ENCODE measurements around the gene PRIM2.
"Not testable (repeated sequence)": the region's sequence is repeated elsewhere in the genome, so short reads cannot be mapped to it uniquely, and the experiment has no call there.

Gene PRIM2

DNA sequence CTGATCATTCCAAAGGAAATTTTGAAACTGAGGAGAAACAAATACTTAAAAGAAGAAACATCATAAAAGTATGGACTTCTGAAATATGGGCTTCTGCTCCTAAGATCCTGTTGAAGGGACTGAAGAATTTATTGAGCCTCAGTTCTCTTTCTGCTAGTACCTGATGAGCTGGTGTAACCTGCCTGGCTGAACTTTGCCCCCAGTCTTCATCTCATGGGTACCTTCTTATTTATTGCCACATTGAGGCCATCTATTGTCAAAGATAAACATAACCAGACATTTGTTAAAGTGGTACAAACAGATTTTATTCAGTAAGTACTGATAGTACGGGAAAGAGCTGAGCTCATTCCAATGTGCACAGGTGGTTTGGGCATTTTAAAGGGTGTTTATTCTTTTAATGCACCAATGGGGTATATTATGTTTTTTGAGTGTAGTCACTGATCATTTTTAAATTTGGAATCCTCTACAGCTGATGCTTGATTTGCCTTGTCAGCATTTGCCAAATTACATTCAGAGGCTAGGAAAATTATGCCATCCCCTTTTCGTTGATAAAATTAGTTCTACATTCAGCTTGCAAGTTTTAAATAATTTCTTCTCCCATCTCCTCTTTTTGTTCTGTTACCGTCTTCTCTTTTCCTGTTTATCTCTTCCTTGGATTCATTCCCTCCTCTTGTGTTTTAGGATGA is 118.2 kb downstream of the PRIM2 start:
- Histone ChIP-seq H3F3A (ENCODE audit: low read depth) (no peaks in the 10 kb centered on the region), H3K9me2 (replicated peaks; ENCODE audit: low read depth, low read length) (no peaks in the 10 kb centered on the region), H3K4me3 (ENCODE audit: low read length, poor library complexity, severe bottlenecking) (no peak overlapping the region), H3K27me3 (ENCODE audit: insufficient read depth, low read length, poor library complexity, severe bottlenecking) (no peaks in the 10 kb centered on the region), H3K9ac (ENCODE audit: low read depth, low read length, poor library complexity, severe bottlenecking) (no peak overlapping the region), H3K79me2 (ENCODE audit: insufficient read depth, low read length) (peaks cover 11% of the 10 kb centered on the region; the same call in 1 of the 2 replicates), H4K20me1 (ENCODE audit: insufficient read depth, low read length, poor library complexity, severe bottlenecking) (no peaks in the 10 kb centered on the region), H3K9me3 (ENCODE audit: insufficient read depth, low read depth, low read length) (no peaks in the 10 kb centered on the region), H2AFZ (ENCODE audit: low read length) (no peak overlapping the region), H3K4me1 (ENCODE audit: insufficient read depth, low read length, poor library complexity, severe bottlenecking) (peaks cover 64% of the 10 kb centered on the region), H3K4me2 (ENCODE audit: low read depth, low read length, poor library complexity, severe bottlenecking) (peak overlapping the region; percentile 5), H3K36me3 (ENCODE audit: insufficient read depth, low read length) (no peaks in the 10 kb centered on the region)
- no peak for TF ChIP-seq CTCF (conservative IDR thresholded peaks at IDR 0.05; ENCODE audit: low read length)
- TF ChIP-seq EZH2phosphoT487 (IDR thresholded peaks at IDR 0.05; ENCODE audit: borderline replicate concordance), result no peak

- not testable (repeated sequence) for H3K4me3 ChIP-seq (ENCODE audit: low read length, poor library complexity, severe bottlenecking); H3K9ac ChIP-seq (ENCODE audit: low read depth, low read length, poor library complexity, severe bottlenecking); H3K4me2 ChIP-seq (ENCODE audit: low read depth, low read length, poor library complexity, severe bottlenecking); H3K36me3 ChIP-seq (ENCODE audit: insufficient read depth, low read length); H2AFZ ChIP-seq (ENCODE audit: low read length); H3K9me3 ChIP-seq (ENCODE audit: insufficient read depth, low read depth, low read length); H3K27me3 ChIP-seq (ENCODE audit: insufficient read depth, low read length, poor library complexity, severe bottlenecking); H3K79me2 ChIP-seq (ENCODE audit: insufficient read depth, low read length); H3F3A ChIP-seq (ENCODE audit: low read depth); H3K9me2 ChIP-seq (replicated peaks; ENCODE audit: low read depth, low read length); H4K20me1 ChIP-seq (ENCODE audit: insufficient read depth, low read length, poor library complexity, severe bottlenecking)
- H3K4me1 ChIP-seq (ENCODE audit: insufficient read depth, low read length, poor library complexity, severe bottlenecking), result peaks cover 37% of the 10 kb centered on the region
Measured at GRCh38 chr6:57440735-57441134, 123.3 kb downstream of the PRIM2 start.

- H3K4me3 ChIP-seq (ENCODE audit: low read length, poor library complexity, severe bottlenecking); H2AFZ ChIP-seq (ENCODE audit: low read length); H3F3A ChIP-seq (ENCODE audit: low read depth); H3K4me2 ChIP-seq (ENCODE audit: low read depth, low read length, poor library complexity, severe bottlenecking); H3K9ac ChIP-seq (ENCODE audit: low read depth, low read length, poor library complexity, severe bottlenecking); H3K36me3 ChIP-seq (ENCODE audit: insufficient read depth, low read length); H3K9me2 ChIP-seq (replicated peaks; ENCODE audit: low read depth, low read length); H3K9me3 ChIP-seq (ENCODE audit: insufficient read depth, low read depth, low read length); H3K27me3 ChIP-seq (ENCODE audit: insufficient read depth, low read length, poor library complexity, severe bottlenecking); H4K20me1 ChIP-seq (ENCODE audit: insufficient read depth, low read length, poor library complexity, severe bottlenecking): not testable (repeated sequence)
- Histone ChIP-seq H3K4me1 (ENCODE audit: insufficient read depth, low read length, poor library complexity, severe bottlenecking) (peaks cover 34% of the 10 kb centered on the region), H3K79me2 (ENCODE audit: insufficient read depth, low read length) (peaks cover 11% of the 10 kb centered on the region; the same call in 1 of the 2 replicates)
Measured at GRCh38 chr6:57442133-57442532, 124.7 kb downstream of the PRIM2 start.

DNA sequence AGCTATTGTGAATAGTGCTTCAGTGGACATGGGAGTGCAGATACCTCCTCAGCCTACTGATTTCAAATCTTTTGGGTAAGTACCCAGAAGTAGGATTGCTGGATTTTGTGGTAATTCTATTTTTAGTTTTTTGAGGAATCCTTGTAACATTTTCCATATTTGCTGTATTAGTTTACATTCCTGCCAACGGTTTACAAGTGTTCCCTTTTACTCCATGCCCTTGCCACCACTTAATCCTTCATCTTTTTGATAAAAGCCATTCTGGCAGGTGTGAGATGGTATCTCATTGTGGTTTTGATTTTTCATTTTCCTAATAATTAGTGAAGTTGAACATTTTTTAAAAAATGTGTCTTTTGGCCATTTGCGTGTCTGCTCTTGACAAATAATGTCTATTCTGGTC is 125.8 kb downstream of the PRIM2 start:
- not testable (repeated sequence) for H3K4me3 ChIP-seq (ENCODE audit: low read length, poor library complexity, severe bottlenecking); H3K27me3 ChIP-seq (ENCODE audit: insufficient read depth, low read length, poor library complexity, severe bottlenecking); H3K9me2 ChIP-seq (replicated peaks; ENCODE audit: low read depth, low read length); H3K9ac ChIP-seq (ENCODE audit: low read depth, low read length, poor library complexity, severe bottlenecking); H2AFZ ChIP-seq (ENCODE audit: low read length); H3K36me3 ChIP-seq (ENCODE audit: insufficient read depth, low read length); H3K9me3 ChIP-seq (ENCODE audit: insufficient read depth, low read depth, low read length); H3F3A ChIP-seq (ENCODE audit: low read depth); H4K20me1 ChIP-seq (ENCODE audit: insufficient read depth, low read length, poor library complexity, severe bottlenecking); H3K4me2 ChIP-seq (ENCODE audit: low read depth, low read length, poor library complexity, severe bottlenecking)
- Histone ChIP-seq H3K79me2 (ENCODE audit: insufficient read depth, low read length) (peaks cover 11% of the 10 kb centered on the region; the same call in 1 of the 2 replicates), H3K4me1 (ENCODE audit: insufficient read depth, low read length, poor library complexity, severe bottlenecking) (peaks cover 29% of the 10 kb centered on the region)

DNA sequence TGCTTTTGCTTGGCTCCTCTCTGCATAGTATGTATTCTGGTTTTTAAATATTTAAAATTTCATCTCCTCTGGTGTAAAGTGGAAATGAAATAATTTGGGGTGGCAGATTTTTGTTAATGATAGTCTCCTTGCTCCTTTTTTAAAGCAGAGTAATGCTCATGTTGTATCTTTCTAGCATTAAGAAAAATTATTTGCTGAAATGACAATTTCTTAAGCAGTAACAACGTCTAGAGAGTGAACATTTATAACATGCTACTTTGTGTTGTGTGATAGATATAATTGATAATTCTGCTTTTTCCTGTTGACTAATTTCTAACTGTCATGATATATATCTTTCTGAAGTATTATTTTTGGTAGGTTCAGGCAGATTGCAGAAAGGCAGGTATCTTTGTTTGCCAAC is 127.4 kb downstream of the PRIM2 start:
- H2AFZ ChIP-seq (ENCODE audit: low read length); H3K9ac ChIP-seq (ENCODE audit: low read depth, low read length, poor library complexity, severe bottlenecking); H4K20me1 ChIP-seq (ENCODE audit: insufficient read depth, low read length, poor library complexity, severe bottlenecking); H3F3A ChIP-seq (ENCODE audit: low read depth); H3K36me3 ChIP-seq (ENCODE audit: insufficient read depth, low read length); H3K9me2 ChIP-seq (replicated peaks; ENCODE audit: low read depth, low read length); H3K27me3 ChIP-seq (ENCODE audit: insufficient read depth, low read length, poor library complexity, severe bottlenecking); H3K4me2 ChIP-seq (ENCODE audit: low read depth, low read length, poor library complexity, severe bottlenecking); H3K9me3 ChIP-seq (ENCODE audit: insufficient read depth, low read depth, low read length); H3K4me3 ChIP-seq (ENCODE audit: low read length, poor library complexity, severe bottlenecking): not testable (repeated sequence)
- H3K79me2 ChIP-seq (ENCODE audit: insufficient read depth, low read length), result peaks cover 11% of the 10 kb centered on the region; the same call in 1 of the 2 replicates
- peaks cover 26% of the 10 kb centered on the region for H3K4me1 ChIP-seq (ENCODE audit: insufficient read depth, low read length, poor library complexity, severe bottlenecking)

DNA sequence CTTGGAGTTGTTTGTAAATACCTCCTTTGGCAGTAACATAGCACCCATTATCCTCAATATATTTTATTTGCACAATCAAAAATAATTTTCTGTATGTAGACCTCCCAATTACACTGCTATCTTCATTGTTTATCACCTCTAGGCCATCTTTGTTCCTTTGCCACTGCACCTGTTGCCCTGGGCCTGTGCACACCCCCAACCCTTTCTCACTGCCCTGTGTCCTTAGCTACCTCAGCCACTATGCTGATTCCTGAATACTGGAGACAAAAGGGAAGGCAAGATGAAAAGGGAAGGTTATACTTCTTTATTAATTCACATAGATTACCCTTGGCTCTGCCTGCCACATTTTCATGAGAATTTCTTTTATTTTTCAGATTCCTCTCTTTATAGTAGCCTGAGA is 127.9 kb downstream of the PRIM2 start:
- H3F3A ChIP-seq (ENCODE audit: low read depth); H4K20me1 ChIP-seq (ENCODE audit: insufficient read depth, low read length, poor library complexity, severe bottlenecking); H3K9me3 ChIP-seq (ENCODE audit: insufficient read depth, low read depth, low read length); H3K9ac ChIP-seq (ENCODE audit: low read depth, low read length, poor library complexity, severe bottlenecking); H3K9me2 ChIP-seq (replicated peaks; ENCODE audit: low read depth, low read length); H2AFZ ChIP-seq (ENCODE audit: low read length); H3K4me2 ChIP-seq (ENCODE audit: low read depth, low read length, poor library complexity, severe bottlenecking); H3K27me3 ChIP-seq (ENCODE audit: insufficient read depth, low read length, poor library complexity, severe bottlenecking); H3K36me3 ChIP-seq (ENCODE audit: insufficient read depth, low read length); H3K4me3 ChIP-seq (ENCODE audit: low read length, poor library complexity, severe bottlenecking): not testable (repeated sequence)
- Histone ChIP-seq H3K79me2 (ENCODE audit: insufficient read depth, low read length) (peaks cover 11% of the 10 kb centered on the region; the same call in 1 of the 2 replicates), H3K4me1 (ENCODE audit: insufficient read depth, low read length, poor library complexity, severe bottlenecking) (peaks cover 26% of the 10 kb centered on the region)
